H1 (cell line): ENCODE measurements around the gene RAET1E. TPM values are rescaled to one million over a fixed set of nuclear protein-coding genes. Genes with fewer than 3 reads are reported as not detected.
A peak's percentile ranks its signal among the peaks of the same experiment; 100 is the strongest.

Experiments used
- CTCF ChIA-PET: fragments of 300-600 bp; sonication (Branson Sonifier 250); formaldehyde crosslinking; loops from one replicate; lab custom pipeline; 2021; ENCODE audit not compliant: partially characterized antibody; lab: Charles Lee
- POLR2A ChIA-PET: fragments of 300-600 bp; sonication (Branson Sonifier 250); formaldehyde crosslinking; loops from one replicate; lab custom pipeline; 2021; ENCODE audit warnings: inconsistent platforms; ENCODE audit not compliant: partially characterized antibody; lab: Charles Lee
- DNase-seq, 2 experiments: peaks; one replicate each; pipeline versions ENCODE4 v3.0.0 to v3.0.0-alpha.2; 2010 to 2022; ENCODE audit warnings: low spot score in 2 of 2, low read depth in 1 of 2, mixed read lengths in 1 of 2
- FAIRE-seq: peaks from 2 replicates; lab custom pipeline; 2011; peaks lifted over from hg19 to GRCh38; lab: Jason Lieb, UNC
- H2AFZ ChIP-seq: 2 replicates; pipeline ENCODE4 v1.8.1; 2012; ENCODE audit warnings: low read length, inconsistent platforms
- H2AK5ac ChIP-seq: 2 replicates; pipeline ENCODE4 v1.6.1; 2013; ENCODE audit warnings: low read depth, low read length
- H2BK120ac ChIP-seq: replicated peaks from 2 replicates; pipeline ENCODE3; 2013; ENCODE audit warnings: low read depth, low read length, inconsistent platforms
- H2BK12ac ChIP-seq: 2 replicates; pipeline ENCODE4 v1.6.1; 2013; ENCODE audit warnings: low read depth, low read length
- H2BK15ac ChIP-seq: 2 replicates; pipeline ENCODE4 v1.6.1; 2013; ENCODE audit warnings: low read length
- H2BK20ac ChIP-seq: 2 replicates; pipeline ENCODE4 v1.6.1; 2013; ENCODE audit warnings: low read length
- H2BK5ac ChIP-seq: 2 replicates; pipeline ENCODE4 v1.6.1; 2013; ENCODE audit warnings: low read depth, low read length
- H3K14ac ChIP-seq: 2 replicates; pipeline ENCODE4 v1.6.1; 2013; ENCODE audit warnings: inconsistent platforms; ENCODE audit not compliant: insufficient read length
- H3K18ac ChIP-seq: 2 replicates; pipeline ENCODE4 v1.6.1; 2013; ENCODE audit warnings: low read length; ENCODE audit errors: extremely low read depth
- H3K23ac ChIP-seq: 2 replicates; pipeline ENCODE4 v1.6.1; 2013; ENCODE audit warnings: inconsistent platforms; ENCODE audit not compliant: insufficient read length
- H3K23me2 ChIP-seq: 2 replicates; pipeline ENCODE4 v1.6.1; 2013; ENCODE audit warnings: low read depth, low read length
- H3K27ac ChIP-seq: 2 replicates; pipeline ENCODE4 v1.6.1; 2011; ENCODE audit warnings: low read depth, low read length, inconsistent platforms
- H3K27me3 ChIP-seq, 4 experiments: replicated peaks in 1 of 4; 1 replicate in 1 of 4; 2 replicates in 3 of 4; pipeline versions ENCODE4 v1.6.1 to v1.8.1; 2011 to 2013; ENCODE audit warnings: low read length in 3 of 4, mild to moderate bottlenecking in 3 of 4, inconsistent platforms in 2 of 4, mixed read lengths in 2 of 4, moderate library complexity in 1 of 4; ENCODE audit not compliant: control insufficient read depth in 3 of 4, insufficient read depth in 3 of 4; ENCODE audit errors: extremely low read depth in 1 of 4
- H3K36me3 ChIP-seq, 4 experiments: 2 replicates each; pipeline versions ENCODE4 v1.6.1 to v1.8.1; 2011 to 2013; ENCODE audit warnings: mild to moderate bottlenecking in 4 of 4, low read length in 3 of 4, moderate library complexity in 2 of 4, control low read depth in 1 of 4, inconsistent platforms in 1 of 4; ENCODE audit not compliant: insufficient read depth in 4 of 4, control insufficient read depth in 2 of 4
- H3K4ac ChIP-seq: replicated peaks from 2 replicates; pipeline ENCODE3; 2013; ENCODE audit warnings: low read length, low read depth, mixed read lengths, inconsistent platforms; ENCODE audit not compliant: insufficient read length
- H3K4me1 ChIP-seq, 4 experiments: replicated peaks in 1 of 4; 1 replicate in 1 of 4; 2 replicates in 3 of 4; pipeline versions ENCODE4 v1.6.1 to v1.8.1; 2011 to 2013; ENCODE audit warnings: low read length in 3 of 4, inconsistent platforms in 2 of 4, mixed read lengths in 1 of 4; ENCODE audit not compliant: insufficient read depth in 4 of 4, control insufficient read depth in 3 of 4
- H3K4me2 ChIP-seq, 2 experiments: 2 replicates each; pipeline versions ENCODE4 v1.6.1 to v1.8.1; 2011 to 2013; ENCODE audit warnings: low read depth in 2 of 2, low read length in 2 of 2, control low read depth in 1 of 2, inconsistent platforms in 1 of 2, mild to moderate bottlenecking in 1 of 2; ENCODE audit not compliant: insufficient read depth in 1 of 2
- H3K4me3 ChIP-seq, 4 experiments: fragments of 200-600, 300-600 bp in 1 of 4; sonication (generic), shearing (Covaris generic), sonication (Bioruptor Twin) in 1 of 4; 2 replicates each; pipeline versions ENCODE4 v1.5.1 to v1.8.1; 2011 to 2016; ENCODE audit warnings: low read length in 4 of 4, low read depth in 3 of 4, control low read depth in 2 of 4, inconsistent platforms in 2 of 4, mild to moderate bottlenecking in 2 of 4, mixed read lengths in 1 of 4, moderate library complexity in 1 of 4; ENCODE audit not compliant: insufficient read depth in 2 of 4; ENCODE audit errors: extremely low read depth in 1 of 4
- H3K56ac ChIP-seq: replicated peaks from 2 replicates; pipeline ENCODE3; 2013; ENCODE audit warnings: low read depth, mild to moderate bottlenecking, mixed read lengths, low read length, inconsistent platforms; ENCODE audit not compliant: insufficient read length
- H3K79me1 ChIP-seq: 2 replicates; pipeline ENCODE4 v1.6.1; 2013; ENCODE audit warnings: low read depth, low read length, control low read depth
- H3K79me2 ChIP-seq, 2 experiments: 2 replicates each; pipeline versions ENCODE4 v1.6.1 to v1.8.1; 2012 to 2013; ENCODE audit warnings: low read length in 2 of 2, mild to moderate bottlenecking in 2 of 2, inconsistent platforms in 1 of 2; ENCODE audit not compliant: insufficient read depth in 2 of 2, control insufficient read depth in 1 of 2
- H3K9ac ChIP-seq, 4 experiments: replicated peaks in 1 of 4; 1 replicate in 1 of 4; 2 replicates in 3 of 4; pipeline versions ENCODE4 v1.6.1 to v1.8.1; 2011 to 2013; ENCODE audit warnings: low read depth in 3 of 4, low read length in 3 of 4, control low read depth in 2 of 4, mild to moderate bottlenecking in 2 of 4, moderate library complexity in 2 of 4, inconsistent platforms in 1 of 4; ENCODE audit errors: extremely low read depth in 1 of 4
- H3K9me3 ChIP-seq, 2 experiments: 2 replicates each; pipeline versions ENCODE4 v1.6.1 to v1.8.1; 2012 to 2013; ENCODE audit warnings: mild to moderate bottlenecking in 2 of 2, moderate library complexity in 2 of 2, control low read depth in 1 of 2, inconsistent platforms in 1 of 2, low read depth in 1 of 2, low read length in 1 of 2, mixed read lengths in 1 of 2; ENCODE audit not compliant: insufficient read depth in 2 of 2
- H4K20me1 ChIP-seq, 2 experiments: replicated peaks in 1 of 2; 2 replicates each; pipeline versions ENCODE3 to v1.8.1; 2011 to 2013; ENCODE audit warnings: inconsistent platforms in 2 of 2, low read length in 2 of 2, mild to moderate bottlenecking in 1 of 2; ENCODE audit not compliant: insufficient read depth in 2 of 2, control insufficient read depth in 1 of 2
- H4K5ac ChIP-seq: 2 replicates; pipeline ENCODE4 v1.6.1; 2013; ENCODE audit warnings: low read length, low read depth, mixed read lengths, inconsistent platforms; ENCODE audit not compliant: insufficient read length
- H4K8ac ChIP-seq: 2 replicates; pipeline ENCODE4 v1.8.0; 2013; ENCODE audit warnings: mild to moderate bottlenecking, moderate library complexity, low read length, inconsistent platforms; ENCODE audit not compliant: insufficient read depth; ENCODE audit errors: extremely low read depth
- H4K91ac ChIP-seq: replicated peaks from 2 replicates; pipeline ENCODE3; 2013; ENCODE audit warnings: low read length, mixed read lengths, inconsistent platforms; ENCODE audit not compliant: insufficient read length
- BCL11A ChIP-seq, 2 experiments: IDR thresholded peaks; one replicate each; pipeline ENCODE4 v1.6.1; 2011; ENCODE audit warnings: low read depth in 2 of 2, low read length in 2 of 2, mild to moderate bottlenecking in 2 of 2
- CBX5 ChIP-seq: fragments of 300-800, 300-1000 bp; sonication (generic); IDR thresholded peaks from 2 replicates; pipeline ENCODE4 v1.7.1; 2016; ENCODE audit warnings: antibody characterized with exemption, low read length, low read depth
- E2F6 ChIP-seq: IDR thresholded peaks from 2 replicates; pipeline ENCODE4 v1.6.1; 2012; ENCODE audit warnings: inconsistent platforms
- EP300 ChIP-seq, 2 experiments: IDR thresholded peaks; 1 replicate in 1 of 2; 2 replicates in 1 of 2; pipeline ENCODE4 v1.6.1; 2011 to 2012; ENCODE audit warnings: low read depth in 2 of 2, low read length in 2 of 2, mild to moderate bottlenecking in 2 of 2, borderline replicate concordance in 1 of 2, inconsistent platforms in 1 of 2, moderate library complexity in 1 of 2
- HDAC6 ChIP-seq: IDR thresholded peaks from one replicate; pipeline ENCODE4 v1.7.1; 2012; ENCODE audit warnings: low read depth, mild to moderate bottlenecking, inconsistent platforms, low read length, moderate library complexity
- NRF1 ChIP-seq: IDR thresholded peaks from 2 replicates; pipeline ENCODE4 v1.6.1; 2011; ENCODE audit warnings: mild to moderate bottlenecking, low read depth, low read length, improper control_type of control experiment
- SP4 ChIP-seq: IDR thresholded peaks from 2 replicates; pipeline ENCODE4 v1.6.1; 2012; ENCODE audit warnings: low read length, inconsistent platforms
- SUZ12 ChIP-seq: fragments of 200-600 bp; sonication (generic); IDR thresholded peaks from 2 replicates; pipeline ENCODE4 v1.6.1; 2012; ENCODE audit warnings: mild to moderate bottlenecking, inconsistent platforms, low read length, moderate library complexity, mixed read lengths
- TAF1 ChIP-seq: IDR thresholded peaks from 2 replicates; pipeline ENCODE4 v1.6.1; 2011; ENCODE audit warnings: mild to moderate bottlenecking, low read depth, low read length
- TBP ChIP-seq: IDR thresholded peaks from 2 replicates; pipeline ENCODE4 v1.6.1; 2011; ENCODE audit warnings: low read depth, low read length, improper control_type of control experiment
- TEAD4 ChIP-seq: IDR thresholded peaks from 2 replicates; pipeline ENCODE4 v1.6.1; 2012; ENCODE audit warnings: low read depth, low read length, inconsistent platforms, mixed read lengths
- USF2 ChIP-seq: IDR thresholded peaks from 2 replicates; pipeline ENCODE4 v1.6.1; 2011; ENCODE audit warnings: low read length, improper control_type of control experiment
- YY1 ChIP-seq: IDR thresholded peaks from 2 replicates; pipeline ENCODE4 v1.6.1; 2011; ENCODE audit warnings: low read depth, mild to moderate bottlenecking, low read length
- WGBS, 2 experiments: shearing (Covaris generic) in 1 of 2; methylation state at CpG; one replicate each; pipeline versions ENCODE4 v1.1.6 to v1.1.7; 2013 to 2015; ENCODE audit warnings: low lambda C conversion rate in 2 of 2, mixed read lengths in 2 of 2, inconsistent platforms in 1 of 2, low coverage in 1 of 2, missing lambda C conversion rate in 1 of 2; ENCODE audit not compliant: insufficient replicate concordance in 2 of 2, insufficient coverage in 1 of 2, insufficient read length in 1 of 2; ENCODE audit errors: extremely low coverage in 1 of 2, missing lambda C conversion rate in 1 of 2; 5-methylcytosine and 5-hydroxymethylcytosine counted together
- polyA plus RNA-seq, 7 experiments: library from polyadenylated mRNA; depleted of rRNA in 3 of 7; stranded (reverse) in 5 of 7; unstranded in 2 of 7; fragments of >200 nt in 5 of 7; fragments of 200-250 nt in 2 of 7; gene quantifications; 1 replicate in 5 of 7; 2 replicates in 1 of 7; 4 replicates in 1 of 7; pipeline versions ENCODE4 v1.2.1 to v1.2.3, GENCODE V29; 2011 to 2013; ENCODE audit warnings: missing spikeins in 2 of 7, mixed read lengths in 2 of 7
- total RNA-seq: library from RNA; stranded (reverse); fragmentation: NEBNext Ultra II Directional; extraction: Animal tissue kit (Norgen Biotek cat#: 25700); gene quantifications from 2 replicates; pipeline ENCODE4 v1.2.1, GENCODE V29; 2021

RAET1E gene
- total and polyA plus RNA-seq, 2 of the 8 experiments (the other 6 are each of a cell fraction or from before 2014, with no cell fraction given): not detected

DNA sequence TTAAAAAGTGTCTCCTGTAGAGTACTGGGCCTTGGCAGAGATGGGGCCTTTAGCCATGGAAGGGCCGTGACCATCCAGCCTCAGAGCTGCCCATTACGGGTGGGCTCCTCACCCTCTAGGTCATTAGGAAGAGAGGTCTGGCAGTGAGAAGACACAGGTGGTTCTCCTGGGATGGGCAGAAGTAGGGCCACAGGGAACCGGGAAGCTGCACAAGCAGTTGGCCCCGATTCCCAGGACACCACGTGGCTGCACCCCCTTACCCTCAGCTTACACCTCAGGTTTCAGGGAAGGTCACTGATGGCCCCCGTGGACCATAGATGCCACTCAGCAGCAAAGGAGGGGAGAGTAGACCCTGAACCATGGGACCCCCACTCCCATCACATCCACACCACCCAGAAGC lies 23.4 kb upstream of the RAET1E start:
- no peak for FAIRE-seq
- WGBS, 2 experiments: 91% methylated on average over 6 of the region's 6 CpGs; no CpG with 5 or more reads in 1 of the 2 experiments
- H3K9me3 ChIP-seq: no peaks in the 10 kb centered on the region; a peak in 1 of 4 replicates
- H4K5ac ChIP-seq: no peak overlapping the region
- H3K79me2 ChIP-seq: no peaks in the 10 kb centered on the region
- no peak overlapping the region for H3K56ac ChIP-seq
- no peak overlapping the region for H4K8ac ChIP-seq
- ChIA-PET POLR2A (no interaction called here), CTCF (interaction anchor here (1.2 to 2.1 kb wide), 4 partner anchors 15 to 87 kb away, joined by 3 to 5 read pairs (median 4); no protein-coding TSS in a partner anchor)
- 0 out of 2 replicates have a peak overlapping the region, but pooled peaks have one; percentile 17 for H2BK12ac ChIP-seq
- H2AFZ ChIP-seq: no peak overlapping the region
- no peak overlapping the region for H4K91ac ChIP-seq
- H3K23ac ChIP-seq: no peak overlapping the region
- no peak overlapping the region for H2AK5ac ChIP-seq
- no peak overlapping the region for H3K4ac ChIP-seq
- no peak overlapping the region for H2BK5ac ChIP-seq
- no peak overlapping the region for H3K27ac ChIP-seq
- H3K23me2 ChIP-seq: peaks cover 12% of the 10 kb centered on the region; the same call in 1 of the 2 replicates
- H2BK15ac ChIP-seq: no peak overlapping the region
- H3K36me3 ChIP-seq: peaks cover 0 to 3% (median 0%) of the 10 kb centered on the region in 4 experiments; a peak in 1 of 8 replicates
- no peak overlapping the region; a peak in 1 of 4 replicates for H3K4me2 ChIP-seq
- H4K20me1 ChIP-seq: peaks cover 3 to 6% of the 10 kb centered on the region in 2 experiments
- no peaks in the 10 kb centered on the region for H3K79me1 ChIP-seq
- peaks cover 39 to 62% (median 56%) of the 10 kb centered on the region in 4 experiments for H3K27me3 ChIP-seq
- peaks cover 0 to 5% (median 0%) of the 10 kb centered on the region in 4 experiments; a peak in 2 of 7 replicates for H3K4me1 ChIP-seq
- no peak for DNase-seq
- H3K14ac ChIP-seq: no peak overlapping the region
- H2BK20ac ChIP-seq: no peak overlapping the region
- H3K9ac ChIP-seq: no peak overlapping the region
- H3K4me3 ChIP-seq: no peak overlapping the region
- no peak overlapping the region for H2BK120ac ChIP-seq
- no peak overlapping the region for H3K18ac ChIP-seq
- TF ChIP-seq HDAC6 (no peak), USF2 (no peak), CBX5 (no peak), NRF1 (no peak), TEAD4 (no peak), BCL11A (IDR thresholded peaks at IDR 0.05; ENCODE audit: low read depth in 2 of 2, low read length in 2 of 2) (no peak), EP300 (IDR thresholded peaks at IDR 0.05; ENCODE audit: borderline replicate concordance in 1 of 2, low read depth in 2 of 2, low read length in 2 of 2) (no peak), TAF1 (no peak), YY1 (no peak), TBP (no peak), SUZ12 (no peak), SP4 (no peak), E2F6 (no peak)
